NB4 (cell line): ENCODE results near the gene CEP192.
"Not testable (repeated sequence)": the region's sequence is repeated elsewhere in the genome, so short reads cannot be mapped to it uniquely, and the experiment has no call there.

ENCODE experiments used
- DNase-seq: peaks from one replicate; pipeline ENCODE4 v3.0.0; 2010; ENCODE audit warnings: low read depth
- H3K4me3 ChIP-seq: one replicate; pipeline ENCODE4 v1.5.1; 2011; ENCODE audit warnings: mild to moderate bottlenecking, low read depth, low read length, moderate library complexity
- CTCF ChIP-seq: IDR thresholded peaks from one replicate; pipeline ENCODE4 v1.5.1; 2012; ENCODE audit warnings: low read depth, low read length
- MAX ChIP-seq: IDR thresholded peaks from 2 replicates; pipeline ENCODE4 v1.6.1; 2011; ENCODE audit warnings: low read depth, low read length
- MYC ChIP-seq: IDR thresholded peaks from 2 replicates; pipeline ENCODE4 v1.6.1; 2011; ENCODE audit warnings: low read depth, low read length
- POLR2A ChIP-seq: IDR thresholded peaks from 2 replicates; pipeline ENCODE4 v1.6.1; 2011; ENCODE audit warnings: mild to moderate bottlenecking; ENCODE audit not compliant: insufficient read length; ENCODE audit errors: extremely low read depth

CEP192 gene

GRCh38 chr18:12968619-12969018 is 22.5 kb upstream of the CEP192 start:
- no peak overlapping the region for H3K4me3 ChIP-seq
- TF ChIP-seq MYC (no peak), POLR2A (no peak), MAX (no peak), CTCF (no peak)

GRCh38 chr18:12973562-12974213 is 17.5 kb upstream of the CEP192 start:
- H3K4me3 ChIP-seq = no peak overlapping the region
- TF ChIP-seq MAX (no peak), POLR2A (no peak), MYC (no peak), CTCF (no peak)
- no peak for DNase-seq

More at GRCh38 chr18:12968619-12969018, 22.5 kb upstream of the CEP192 start:
- no peak for DNase-seq

GRCh38 chr18:12975488-12975887 is 15.7 kb upstream of the CEP192 start:
- H3K4me3 ChIP-seq = no peak overlapping the region
- no peak for DNase-seq
- no peak for TF ChIP-seq POLR2A
- TF ChIP-seq MAX = no peak
- TF ChIP-seq CTCF = no peak
- no peak for TF ChIP-seq MYC

GRCh38 chr18:12976305-12976704 is 14.9 kb upstream of the CEP192 start:
- TF ChIP-seq MAX (no peak), CTCF (no peak), POLR2A (no peak), MYC (no peak)
- DNase-seq = no peak
- no peak overlapping the region for H3K4me3 ChIP-seq

GRCh38 chr18:12980065-12980464 is 11.1 kb upstream of the CEP192 start:
- DNase-seq = not testable (repeated sequence)

GRCh38 chr18:12989397-12990122 is 1.6 kb upstream of the CEP192 start:
- TF ChIP-seq CTCF (no peak), MAX (no peak), POLR2A (no peak), MYC (no peak)
- no peak overlapping the region for H3K4me3 ChIP-seq
- peak; percentile 6 for DNase-seq

More at GRCh38 chr18:12980065-12980464, 11.1 kb upstream of the CEP192 start:
- H3K4me3 ChIP-seq = not testable (repeated sequence)
